DMS 273 treated with DMSO at 0.1 percent for 48 hours (cell line): ENCODE measurements around the gene EPB41L1.
"Not testable (repeated sequence)": the region's sequence is repeated elsewhere in the genome, so short reads cannot be mapped to it uniquely, and the experiment has no call there.

Experiments used
- DNase-seq: peaks from one replicate; lab custom pipeline; 2025; lab: John Stamatoyannopoulos, UW

The EPB41L1 gene

GRCh38 chr20:36126836-36127527 is 27.6 kb upstream of the EPB41L1 start:
- no peak for DNase-seq

GRCh38 chr20:36128463-36129159 is 25.9 kb upstream of the EPB41L1 start:
- DNase-seq = no peak

- DNase-seq = no peak
Measured at GRCh38 chr20:36129160-36129543, 25.4 kb upstream of the EPB41L1 start.

- no peak for DNase-seq
Measured at GRCh38 chr20:36130390-36130789, 24.1 kb upstream of the EPB41L1 start.

GRCh38 chr20:36132802-36133211 is 21.7 kb upstream of the EPB41L1 start:
- DNase-seq = no peak

- DNase-seq = no peak
Measured at GRCh38 chr20:36133821-36134220, 20.7 kb upstream of the EPB41L1 start.

- no peak for DNase-seq
Measured at GRCh38 chr20:36135159-36135558, 19.4 kb upstream of the EPB41L1 start.

GRCh38 chr20:36135821-36136220 is 18.7 kb upstream of the EPB41L1 start:
- DNase-seq = no peak

GRCh38 chr20:36137313-36137712 is 17.2 kb upstream of the EPB41L1 start:
- DNase-seq = not testable (repeated sequence)

- DNase-seq = no peak
Measured at GRCh38 chr20:36141310-36141709, 13.2 kb upstream of the EPB41L1 start.

GRCh38 chr20:36144336-36144735 is 10.2 kb upstream of the EPB41L1 start:
- DNase-seq = no peak

- peak; percentile 24 for DNase-seq
Measured at GRCh38 chr20:36145877-36146707, 8.4 kb upstream of the EPB41L1 start.

GRCh38 chr20:36147690-36148089 is 6.8 kb upstream of the EPB41L1 start:
- DNase-seq = no peak

GRCh38 chr20:36148439-36148838 is 6.1 kb upstream of the EPB41L1 start:
- no peak for DNase-seq

GRCh38 chr20:36149012-36149411 is 5.5 kb upstream of the EPB41L1 start:
- no peak for DNase-seq

GRCh38 chr20:36149469-36149868 is 5.1 kb upstream of the EPB41L1 start:
- DNase-seq = peak; percentile 32

GRCh38 chr20:36150489-36150846 is 4.1 kb upstream of the EPB41L1 start:
- no peak for DNase-seq

- no peak for DNase-seq
Measured at GRCh38 chr20:36150847-36151539, 3.5 kb upstream of the EPB41L1 start.

GRCh38 chr20:36152261-36152660 is 2.3 kb upstream of the EPB41L1 start:
- DNase-seq = peak; percentile 49

- DNase-seq = no peak
Measured at GRCh38 chr20:36153204-36153603, 1.3 kb upstream of the EPB41L1 start.

GRCh38 chr20:36153736-36154699 is 522 bp upstream of the EPB41L1 start:
- no peak for DNase-seq
